GM23338 (cell line): ENCODE results near the gene TOR1AIP2. TPM values are rescaled to one million over a fixed set of nuclear protein-coding genes. Genes with fewer than 3 reads are reported as not detected.

Experiments
- ATAC-seq: fragments of 200-7000 bp; cut with Tn5 transposase; 3 replicates; pipeline ENCODE4 v1.9.1; 2020
- DNase-seq: peaks from one replicate; pipeline ENCODE4 v3.0.0-alpha.2; 2015; ENCODE audit warnings: low spot score
- H2AFZ ChIP-seq: fragments of 200-600 bp; sonication (generic); 2 replicates; pipeline ENCODE4 v1.8.0; 2016; ENCODE audit warnings: antibody characterized with exemption, mild to moderate bottlenecking, moderate library complexity
- H3F3A ChIP-seq: fragments of 200-600 bp; sonication (generic); replicated peaks from 2 replicates; pipeline ENCODE4 v1.8.0; 2017; ENCODE audit warnings: antibody characterized with exemption, mixed run types, low read depth
- H3K27ac ChIP-seq: fragments of 200-600 bp; sonication (generic); 2 replicates; pipeline ENCODE4 v1.6.1; 2016; ENCODE audit warnings: low read depth
- H3K27me3 ChIP-seq: fragments of 200-600 bp; sonication (generic); 2 replicates; pipeline ENCODE4 v1.8.0; 2016; ENCODE audit warnings: mild to moderate bottlenecking, mixed run types, moderate library complexity; ENCODE audit not compliant: insufficient read depth
- H3K36me3 ChIP-seq: fragments of 200-600 bp; sonication (generic); 2 replicates; pipeline ENCODE4 v1.8.0; 2016; ENCODE audit warnings: mild to moderate bottlenecking; ENCODE audit not compliant: insufficient read depth
- H3K4me1 ChIP-seq: fragments of 200-600 bp; sonication (generic); 2 replicates; pipeline ENCODE4 v1.8.0; 2016; ENCODE audit warnings: mild to moderate bottlenecking, moderate library complexity; ENCODE audit not compliant: insufficient read depth
- H3K4me2 ChIP-seq: fragments of 200-600 bp; sonication (generic); 2 replicates; pipeline ENCODE4 v1.7.1; 2017; ENCODE audit warnings: mixed run types
- H3K4me3 ChIP-seq: fragments of 200-600 bp; sonication (generic); 2 replicates; pipeline ENCODE4 v1.6.1; 2016; ENCODE audit warnings: mixed run types
- H3K79me2 ChIP-seq: fragments of 200-600 bp; sonication (generic); replicated peaks from 2 replicates; pipeline ENCODE4 v1.8.0; 2017; ENCODE audit warnings: mild to moderate bottlenecking; ENCODE audit not compliant: insufficient read depth
- H3K9me2 ChIP-seq: fragments of 200-600 bp; sonication (generic); 2 replicates; pipeline ENCODE4 v1.8.0; 2017; ENCODE audit not compliant: insufficient read depth
- H4K20me1 ChIP-seq: fragments of 200-600 bp; sonication (generic); replicated peaks from 2 replicates; pipeline ENCODE4 v1.8.0; 2017; ENCODE audit warnings: mild to moderate bottlenecking; ENCODE audit not compliant: insufficient read depth
- H3K27ac Mint-ChIP-seq: 2 replicates; pipeline ENCODE4 v1.8.0; 2020; ENCODE audit warnings: inconsistent platforms, mild to moderate bottlenecking, moderate library complexity, mixed read lengths
- H3K27me3 Mint-ChIP-seq: 3 replicates; pipeline ENCODE4 v1.8.0; 2022; ENCODE audit warnings: low read depth, mild to moderate bottlenecking, moderate library complexity, mixed read lengths, inconsistent platforms; ENCODE audit not compliant: insufficient read depth, poor library complexity
- H3K36me3 Mint-ChIP-seq: 3 replicates; pipeline ENCODE4 v1.8.0; 2021; ENCODE audit warnings: low read depth, mild to moderate bottlenecking, inconsistent platforms, moderate library complexity, mixed read lengths
- H3K4me1 Mint-ChIP-seq: 3 replicates; pipeline ENCODE4 v1.8.0; 2020; ENCODE audit warnings: mild to moderate bottlenecking, inconsistent platforms, mixed read lengths
- H3K4me3 Mint-ChIP-seq: 3 replicates; pipeline ENCODE4 v1.8.0; 2021; ENCODE audit warnings: moderate library complexity, mild to moderate bottlenecking, inconsistent platforms, mixed read lengths
- H3K9me3 Mint-ChIP-seq: 3 replicates; pipeline ENCODE4 v1.8.0; 2020; ENCODE audit warnings: moderate library complexity, mild to moderate bottlenecking, inconsistent platforms, mixed read lengths
- CREB1 ChIP-seq: fragments of 250-450 bp; sonication (Bioruptor Pico); IDR thresholded peaks from 2 replicates; pipeline ENCODE4 v1.5.0; 2020; ENCODE audit warnings: low read depth, mild to moderate bottlenecking, moderate library complexity
- EZH2 ChIP-seq: fragments of 200-600 bp; sonication (generic); IDR thresholded peaks from one replicate; pipeline ENCODE4 v1.8.0; 2017; ENCODE audit warnings: antibody characterized with exemption, mild to moderate bottlenecking, low read depth; ENCODE audit not compliant: unreplicated experiment
- EZH2phosphoT487 ChIP-seq: fragments of 200-600 bp; sonication (generic); IDR thresholded peaks from one replicate; pipeline ENCODE4 v1.8.1; 2018; ENCODE audit warnings: antibody characterized with exemption; ENCODE audit not compliant: unreplicated experiment
- NANOG ChIP-seq: IDR thresholded peaks from 2 replicates; pipeline ENCODE4 v1.6.1; 2016; ENCODE audit warnings: antibody characterized with exemption, borderline replicate concordance
- POLR2AphosphoS5 ChIP-seq: IDR thresholded peaks from 2 replicates; pipeline ENCODE4 v1.6.1; 2016; ENCODE audit warnings: antibody characterized with exemption, low read depth
- ZNF114 ChIP-seq: fragments of 250-450 bp; sonication (Bioruptor Pico); IDR thresholded peaks from 2 replicates; pipeline ENCODE4 v1.5.0; 2020; ENCODE audit warnings: mild to moderate bottlenecking, moderate library complexity
- polyA plus RNA-seq: library from polyadenylated mRNA; unstranded; fragments of >200 nt; fragmentation: Nextera tagmentation; extraction: Ambion mirVana; gene quantifications from 2 replicates; pipeline ENCODE4 v1.2.1, GENCODE V29; 2016
- total RNA-seq: library from RNA; depleted of rRNA; stranded (reverse); fragments of >200 nt; shearing (Covaris generic); gene quantifications from 2 replicates; pipeline ENCODE4 v1.2.3, GENCODE V29; 2014
- TF ChIP-seq, protein P1 (sequence below): IDR thresholded peaks from 2 replicates; pipeline ENCODE4 v1.6.1; 2016; ENCODE audit warnings: antibody characterized with exemption
- TF ChIP-seq, protein P2 (sequence below): IDR thresholded peaks from one replicate; pipeline ENCODE4 v1.6.1; 2018; ENCODE audit warnings: antibody characterized with exemption; ENCODE audit not compliant: unreplicated experiment
- TF ChIP-seq, protein P3 (sequence below), 2 experiments: fragments of 200-600 bp in 1 of 2; sonication (generic) in 1 of 2; conservative IDR thresholded peaks; 2 replicates each; pipeline versions ENCODE4 v1.5.1 to v1.6.1; 2016 to 2017; ENCODE audit warnings: antibody characterized with exemption in 2 of 2, low read depth in 2 of 2, mild to moderate bottlenecking in 2 of 2, moderate library complexity in 1 of 2

The TOR1AIP2 gene
- total and polyA plus RNA-seq, 2 experiments from 2014 or later = 21.1 to 81.3 TPM

DNA sequence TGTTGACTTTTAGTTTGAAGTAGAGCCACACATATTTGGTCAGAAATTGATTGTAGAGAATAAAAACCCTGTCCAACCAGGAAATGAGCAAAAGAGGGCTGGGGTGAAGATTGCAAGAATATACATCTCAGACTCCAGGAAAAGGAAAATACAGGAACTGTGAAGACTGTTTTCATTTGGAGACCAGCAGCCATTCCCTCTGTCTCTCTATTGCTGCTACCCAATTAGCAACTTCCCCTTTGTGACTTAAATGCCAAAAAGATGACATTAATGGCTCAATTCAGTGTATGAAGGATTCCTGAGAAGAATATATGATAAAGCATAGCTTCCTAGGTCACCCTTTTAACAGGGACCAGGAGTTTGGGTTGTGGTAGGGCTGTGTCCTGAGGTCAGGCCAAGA is 45.4 kb upstream of the TOR1AIP2 start:
- Histone ChIP-seq H3K27ac (no peak overlapping the region; the same call in 1 of the 2 replicates), H2AFZ (no peak overlapping the region), H3F3A (no peaks in the 10 kb centered on the region), H3K4me1 (peaks cover 25% of the 10 kb centered on the region), H4K20me1 (no peaks in the 10 kb centered on the region), H3K36me3 (peaks cover 6% of the 10 kb centered on the region), H3K27me3 (no peaks in the 10 kb centered on the region), H3K4me2 (no peak overlapping the region), H3K4me3 (no peak overlapping the region), H3K9me2 (no peaks in the 10 kb centered on the region), H3K79me2 (no peaks in the 10 kb centered on the region)
- H3K27ac Mint-ChIP-seq = no peak overlapping the region
- H3K9me3 Mint-ChIP-seq = no peaks in the 10 kb centered on the region
- H3K4me1 Mint-ChIP-seq = peaks cover 22% of the 10 kb centered on the region
- no peak for DNase-seq
- peaks cover 18% of the 10 kb centered on the region; the same call in 2 of the 3 replicates for H3K36me3 Mint-ChIP-seq
- ATAC-seq = no peak
- no peaks in the 10 kb centered on the region for H3K27me3 Mint-ChIP-seq
- TF ChIP-seq, protein P1, sequence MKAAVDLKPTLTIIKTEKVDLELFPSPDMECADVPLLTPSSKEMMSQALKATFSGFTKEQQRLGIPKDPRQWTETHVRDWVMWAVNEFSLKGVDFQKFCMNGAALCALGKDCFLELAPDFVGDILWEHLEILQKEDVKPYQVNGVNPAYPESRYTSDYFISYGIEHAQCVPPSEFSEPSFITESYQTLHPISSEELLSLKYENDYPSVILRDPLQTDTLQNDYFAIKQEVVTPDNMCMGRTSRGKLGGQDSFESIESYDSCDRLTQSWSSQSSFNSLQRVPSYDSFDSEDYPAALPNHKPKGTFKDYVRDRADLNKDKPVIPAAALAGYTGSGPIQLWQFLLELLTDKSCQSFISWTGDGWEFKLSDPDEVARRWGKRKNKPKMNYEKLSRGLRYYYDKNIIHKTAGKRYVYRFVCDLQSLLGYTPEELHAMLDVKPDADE = no peak
- no peak for TF ChIP-seq ZNF114
- no peak for TF ChIP-seq NANOG
- TF ChIP-seq, protein P2, sequence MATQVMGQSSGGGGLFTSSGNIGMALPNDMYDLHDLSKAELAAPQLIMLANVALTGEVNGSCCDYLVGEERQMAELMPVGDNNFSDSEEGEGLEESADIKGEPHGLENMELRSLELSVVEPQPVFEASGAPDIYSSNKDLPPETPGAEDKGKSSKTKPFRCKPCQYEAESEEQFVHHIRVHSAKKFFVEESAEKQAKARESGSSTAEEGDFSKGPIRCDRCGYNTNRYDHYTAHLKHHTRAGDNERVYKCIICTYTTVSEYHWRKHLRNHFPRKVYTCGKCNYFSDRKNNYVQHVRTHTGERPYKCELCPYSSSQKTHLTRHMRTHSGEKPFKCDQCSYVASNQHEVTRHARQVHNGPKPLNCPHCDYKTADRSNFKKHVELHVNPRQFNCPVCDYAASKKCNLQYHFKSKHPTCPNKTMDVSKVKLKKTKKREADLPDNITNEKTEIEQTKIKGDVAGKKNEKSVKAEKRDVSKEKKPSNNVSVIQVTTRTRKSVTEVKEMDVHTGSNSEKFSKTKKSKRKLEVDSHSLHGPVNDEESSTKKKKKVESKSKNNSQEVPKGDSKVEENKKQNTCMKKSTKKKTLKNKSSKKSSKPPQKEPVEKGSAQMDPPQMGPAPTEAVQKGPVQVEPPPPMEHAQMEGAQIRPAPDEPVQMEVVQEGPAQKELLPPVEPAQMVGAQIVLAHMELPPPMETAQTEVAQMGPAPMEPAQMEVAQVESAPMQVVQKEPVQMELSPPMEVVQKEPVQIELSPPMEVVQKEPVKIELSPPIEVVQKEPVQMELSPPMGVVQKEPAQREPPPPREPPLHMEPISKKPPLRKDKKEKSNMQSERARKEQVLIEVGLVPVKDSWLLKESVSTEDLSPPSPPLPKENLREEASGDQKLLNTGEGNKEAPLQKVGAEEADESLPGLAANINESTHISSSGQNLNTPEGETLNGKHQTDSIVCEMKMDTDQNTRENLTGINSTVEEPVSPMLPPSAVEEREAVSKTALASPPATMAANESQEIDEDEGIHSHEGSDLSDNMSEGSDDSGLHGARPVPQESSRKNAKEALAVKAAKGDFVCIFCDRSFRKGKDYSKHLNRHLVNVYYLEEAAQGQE = no peak
- TF ChIP-seq EZH2 = no peak
- TF ChIP-seq CREB1 = no peak
- no peak for TF ChIP-seq POLR2AphosphoS5
- no peak for TF ChIP-seq EZH2phosphoT487
- TF ChIP-seq, protein P3, sequence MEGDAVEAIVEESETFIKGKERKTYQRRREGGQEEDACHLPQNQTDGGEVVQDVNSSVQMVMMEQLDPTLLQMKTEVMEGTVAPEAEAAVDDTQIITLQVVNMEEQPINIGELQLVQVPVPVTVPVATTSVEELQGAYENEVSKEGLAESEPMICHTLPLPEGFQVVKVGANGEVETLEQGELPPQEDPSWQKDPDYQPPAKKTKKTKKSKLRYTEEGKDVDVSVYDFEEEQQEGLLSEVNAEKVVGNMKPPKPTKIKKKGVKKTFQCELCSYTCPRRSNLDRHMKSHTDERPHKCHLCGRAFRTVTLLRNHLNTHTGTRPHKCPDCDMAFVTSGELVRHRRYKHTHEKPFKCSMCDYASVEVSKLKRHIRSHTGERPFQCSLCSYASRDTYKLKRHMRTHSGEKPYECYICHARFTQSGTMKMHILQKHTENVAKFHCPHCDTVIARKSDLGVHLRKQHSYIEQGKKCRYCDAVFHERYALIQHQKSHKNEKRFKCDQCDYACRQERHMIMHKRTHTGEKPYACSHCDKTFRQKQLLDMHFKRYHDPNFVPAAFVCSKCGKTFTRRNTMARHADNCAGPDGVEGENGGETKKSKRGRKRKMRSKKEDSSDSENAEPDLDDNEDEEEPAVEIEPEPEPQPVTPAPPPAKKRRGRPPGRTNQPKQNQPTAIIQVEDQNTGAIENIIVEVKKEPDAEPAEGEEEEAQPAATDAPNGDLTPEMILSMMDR (conservative IDR thresholded peaks at IDR 0.05; ENCODE audit: low read depth in 2 of 2) = no peak
- no peak overlapping the region for H3K4me3 Mint-ChIP-seq
